ENCODE results near the gene ZNF273.

- TF ChIP-seq, protein P1, sequence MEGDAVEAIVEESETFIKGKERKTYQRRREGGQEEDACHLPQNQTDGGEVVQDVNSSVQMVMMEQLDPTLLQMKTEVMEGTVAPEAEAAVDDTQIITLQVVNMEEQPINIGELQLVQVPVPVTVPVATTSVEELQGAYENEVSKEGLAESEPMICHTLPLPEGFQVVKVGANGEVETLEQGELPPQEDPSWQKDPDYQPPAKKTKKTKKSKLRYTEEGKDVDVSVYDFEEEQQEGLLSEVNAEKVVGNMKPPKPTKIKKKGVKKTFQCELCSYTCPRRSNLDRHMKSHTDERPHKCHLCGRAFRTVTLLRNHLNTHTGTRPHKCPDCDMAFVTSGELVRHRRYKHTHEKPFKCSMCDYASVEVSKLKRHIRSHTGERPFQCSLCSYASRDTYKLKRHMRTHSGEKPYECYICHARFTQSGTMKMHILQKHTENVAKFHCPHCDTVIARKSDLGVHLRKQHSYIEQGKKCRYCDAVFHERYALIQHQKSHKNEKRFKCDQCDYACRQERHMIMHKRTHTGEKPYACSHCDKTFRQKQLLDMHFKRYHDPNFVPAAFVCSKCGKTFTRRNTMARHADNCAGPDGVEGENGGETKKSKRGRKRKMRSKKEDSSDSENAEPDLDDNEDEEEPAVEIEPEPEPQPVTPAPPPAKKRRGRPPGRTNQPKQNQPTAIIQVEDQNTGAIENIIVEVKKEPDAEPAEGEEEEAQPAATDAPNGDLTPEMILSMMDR (conservative IDR thresholded peaks at IDR 0.05; ENCODE audit: low read length): no peak
- no peak for TF ChIP-seq EZH2phosphoT487 (IDR thresholded peaks at IDR 0.05; ENCODE audit: borderline replicate concordance, low read depth, low read length)
These were observed 26.0 kb upstream of the ZNF273 start for GRCh38 chr7:64876792-64877713.

Data from OCI-LY7 (cell line).